Panc1 (cell line): ENCODE data around the gene TRRAP. TPM values are rescaled to one million over a fixed set of nuclear protein-coding genes. Genes with fewer than 3 reads are reported as not detected.

Source experiments
- ATAC-seq: fragments of 200-7000 bp; cut with Tn5 transposase; 2 replicates; pipeline ENCODE4 v1.9.1; 2020; ENCODE audit warnings: mild to moderate bottlenecking, moderate library complexity
- BruUV-seq: library from RNA; stranded (reverse); fragments of 400-500 nt; replicated peaks from 2 replicates; lab custom pipeline; 2021; lab: Mats Ljungman, UMichigan
- CTCF ChIA-PET: fragments of 300-600 bp; sonication (Branson Sonifier 250); formaldehyde crosslinking; loops from one replicate; lab custom pipeline; 2022; ENCODE audit warnings: antibody characterized with exemption; lab: Charles Lee
- POLR2A ChIA-PET: fragments of 300-600 bp; sonication (Branson Sonifier 250); formaldehyde crosslinking; loops from one replicate; lab custom pipeline; 2022; ENCODE audit warnings: antibody characterized with exemption; lab: Charles Lee
- DNase-seq: peaks from one replicate; pipeline ENCODE4 v3.0.0-alpha.2; 2010; ENCODE audit warnings: low read depth, low spot score
- H3K27ac ChIP-seq: 2 replicates; pipeline ENCODE4 v1.5.1; 2011; ENCODE audit warnings: mild to moderate bottlenecking, low read length, inconsistent platforms
- H3K27me3 ChIP-seq: fragments of 200-500 bp; sonication (Bioruptor generic); 2 replicates; pipeline ENCODE4 v1.6.0; 2014; ENCODE audit warnings: low read length, inconsistent platforms; ENCODE audit not compliant: control insufficient read depth, insufficient read depth
- H3K36me3 ChIP-seq: fragments of 200-500 bp; sonication (Bioruptor generic); 2 replicates; pipeline ENCODE4 v1.5.1; 2014; ENCODE audit warnings: inconsistent platforms, mild to moderate bottlenecking, low read length, moderate library complexity; ENCODE audit not compliant: control insufficient read depth, insufficient read depth
- H3K4me1 ChIP-seq: 2 replicates; pipeline ENCODE4 v1.5.1; 2011; ENCODE audit warnings: inconsistent platforms, mild to moderate bottlenecking, low read length, moderate library complexity; ENCODE audit not compliant: control insufficient read depth, insufficient read depth
- H3K4me3 ChIP-seq, 2 experiments: 2 replicates each; pipeline ENCODE4 v1.5.1; 2011 to 2012; ENCODE audit warnings: low read depth in 2 of 2, low read length in 2 of 2, mild to moderate bottlenecking in 2 of 2, inconsistent platforms in 1 of 2, moderate library complexity in 1 of 2
- H3K9me3 ChIP-seq: fragments of 200-500 bp; sonication (Bioruptor generic); 2 replicates; pipeline ENCODE4 v1.5.1; 2014; ENCODE audit warnings: low read depth, mild to moderate bottlenecking, inconsistent platforms, low read length, moderate library complexity; ENCODE audit not compliant: control insufficient read depth, insufficient read depth
- CTCF ChIP-seq: fragments of 450-650 bp; IDR thresholded peaks from 2 replicates; pipeline ENCODE4 v1.5.1; 2017; ENCODE audit warnings: mild to moderate bottlenecking
- POLR2AphosphoS5 ChIP-seq: IDR thresholded peaks from 2 replicates; pipeline ENCODE4 v1.6.1; 2012; ENCODE audit warnings: mild to moderate bottlenecking, low read depth, low read length, moderate library complexity
- SIN3A ChIP-seq: IDR thresholded peaks from 2 replicates; pipeline ENCODE4 v1.6.1; 2012; ENCODE audit warnings: low read depth, mild to moderate bottlenecking, low read length, moderate library complexity, borderline replicate concordance; ENCODE audit not compliant: insufficient read depth
- TCF7L2 ChIP-seq: IDR thresholded peaks from 2 replicates; pipeline ENCODE4 v1.6.1; 2011; ENCODE audit warnings: mild to moderate bottlenecking, low read depth, low read length, inconsistent platforms
- in situ Hi-C: cut with HindIII; loops from 2 replicates; pipeline ENCODE4 v1.10.0; 2016; ENCODE audit warnings: low sequenced_read_pairs, low pct_unique_long_range_greater_than_20kb
- intact Hi-C: fragments of 100-400 bp; cut with micrococcal nuclease; formaldehyde crosslinking; loops from one replicate; pipeline ENCODE4 v1.10.0; 2022; ENCODE audit not compliant: unreplicated experiment
- total RNA-seq: library from RNA; stranded (reverse); gene quantifications from one replicate; pipeline ENCODE4 v1.2.1, GENCODE V29; 2021; ENCODE audit not compliant: unreplicated experiment
- TF ChIP-seq, protein P1 (sequence below), 2 experiments: IDR thresholded peaks; 2 replicates each; pipeline ENCODE4 v1.6.1; 2011 to 2012; ENCODE audit warnings: low read depth in 2 of 2, control low read depth in 1 of 2, low read length in 1 of 2, mild to moderate bottlenecking in 1 of 2, moderate library complexity in 1 of 2; ENCODE audit not compliant: insufficient read depth in 1 of 2

TRRAP gene
- total RNA-seq, 1 experiment from 2014 or later: 44.9 TPM

DNA sequence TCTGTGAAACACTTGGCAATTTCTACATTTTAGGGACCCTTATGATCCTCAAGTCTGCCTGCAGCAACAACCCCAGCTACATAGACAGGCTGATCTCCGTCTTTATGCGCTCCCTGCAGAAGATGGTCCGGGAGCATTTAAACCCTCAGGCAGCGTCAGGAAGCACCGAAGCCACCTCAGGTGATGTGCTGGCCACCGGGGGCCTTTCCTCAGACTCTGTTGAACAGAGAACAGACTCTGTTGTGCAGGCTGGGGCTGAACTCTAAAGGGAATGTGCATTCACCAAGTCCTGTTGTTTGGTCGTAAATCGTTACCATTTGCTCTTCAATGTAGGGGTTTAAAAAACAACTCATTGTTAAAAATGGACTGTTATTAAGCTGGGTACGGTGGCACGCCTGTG lies 86.3 kb downstream of the TRRAP start:
- no peak for TF ChIP-seq POLR2AphosphoS5
- no peak for TF ChIP-seq CTCF
- TF ChIP-seq TCF7L2: no peak
- TF ChIP-seq, protein P1, sequence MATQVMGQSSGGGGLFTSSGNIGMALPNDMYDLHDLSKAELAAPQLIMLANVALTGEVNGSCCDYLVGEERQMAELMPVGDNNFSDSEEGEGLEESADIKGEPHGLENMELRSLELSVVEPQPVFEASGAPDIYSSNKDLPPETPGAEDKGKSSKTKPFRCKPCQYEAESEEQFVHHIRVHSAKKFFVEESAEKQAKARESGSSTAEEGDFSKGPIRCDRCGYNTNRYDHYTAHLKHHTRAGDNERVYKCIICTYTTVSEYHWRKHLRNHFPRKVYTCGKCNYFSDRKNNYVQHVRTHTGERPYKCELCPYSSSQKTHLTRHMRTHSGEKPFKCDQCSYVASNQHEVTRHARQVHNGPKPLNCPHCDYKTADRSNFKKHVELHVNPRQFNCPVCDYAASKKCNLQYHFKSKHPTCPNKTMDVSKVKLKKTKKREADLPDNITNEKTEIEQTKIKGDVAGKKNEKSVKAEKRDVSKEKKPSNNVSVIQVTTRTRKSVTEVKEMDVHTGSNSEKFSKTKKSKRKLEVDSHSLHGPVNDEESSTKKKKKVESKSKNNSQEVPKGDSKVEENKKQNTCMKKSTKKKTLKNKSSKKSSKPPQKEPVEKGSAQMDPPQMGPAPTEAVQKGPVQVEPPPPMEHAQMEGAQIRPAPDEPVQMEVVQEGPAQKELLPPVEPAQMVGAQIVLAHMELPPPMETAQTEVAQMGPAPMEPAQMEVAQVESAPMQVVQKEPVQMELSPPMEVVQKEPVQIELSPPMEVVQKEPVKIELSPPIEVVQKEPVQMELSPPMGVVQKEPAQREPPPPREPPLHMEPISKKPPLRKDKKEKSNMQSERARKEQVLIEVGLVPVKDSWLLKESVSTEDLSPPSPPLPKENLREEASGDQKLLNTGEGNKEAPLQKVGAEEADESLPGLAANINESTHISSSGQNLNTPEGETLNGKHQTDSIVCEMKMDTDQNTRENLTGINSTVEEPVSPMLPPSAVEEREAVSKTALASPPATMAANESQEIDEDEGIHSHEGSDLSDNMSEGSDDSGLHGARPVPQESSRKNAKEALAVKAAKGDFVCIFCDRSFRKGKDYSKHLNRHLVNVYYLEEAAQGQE (IDR thresholded peaks at IDR 0.05; ENCODE audit: insufficient read depth in 1 of 2, low read depth in 2 of 2, low read length in 1 of 2): no peak
- TF ChIP-seq SIN3A: no peak
- H3K9me3 ChIP-seq: no peaks in the 10 kb centered on the region
- H3K36me3 ChIP-seq: peaks cover 27% of the 10 kb centered on the region
- H3K27me3 ChIP-seq: no peaks in the 10 kb centered on the region
- POLR2A ChIA-PET: no interaction called here
- no TSS peak for BruUV-seq
- no peak overlapping the region for H3K4me3 ChIP-seq
- DNase-seq (no peak), ATAC-seq (no peak)
- CTCF ChIA-PET: no interaction called here
- intact Hi-C loops (no loop called here), in situ Hi-C loops (no loop called here)
- no peak overlapping the region for H3K27ac ChIP-seq
- H3K4me1 ChIP-seq: no peaks in the 10 kb centered on the region

DNA sequence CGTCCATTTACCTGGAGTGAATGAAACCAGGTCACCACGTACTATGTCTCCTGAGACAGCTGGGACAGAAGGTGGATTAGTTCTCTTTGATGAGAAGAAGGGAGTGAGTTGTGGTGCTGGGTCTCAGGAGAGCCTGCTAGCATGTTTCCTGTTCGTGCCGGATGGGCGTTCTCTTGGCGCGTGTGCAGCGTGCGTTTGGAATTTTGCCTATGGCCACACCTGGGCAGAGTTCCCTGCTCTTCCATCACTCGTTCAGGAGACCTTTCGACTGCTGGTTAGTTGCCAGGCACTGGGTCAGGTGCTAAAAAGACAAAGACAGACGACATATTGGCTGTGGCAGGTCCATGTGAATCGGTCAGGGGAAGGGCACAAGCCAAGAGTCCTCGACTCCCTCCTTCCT lies 90.3 kb downstream of the TRRAP start:
- no peak for TF ChIP-seq POLR2AphosphoS5
- TF ChIP-seq CTCF: no peak
- TF ChIP-seq SIN3A: no peak
- no peak for TF ChIP-seq TCF7L2
- TF ChIP-seq, protein P1 (IDR thresholded peaks at IDR 0.05; ENCODE audit: insufficient read depth in 1 of 2, low read depth in 2 of 2, low read length in 1 of 2): no peak

More for the DNA sequence above, 90.3 kb downstream of the TRRAP start:
- ChIA-PET POLR2A (no interaction called here), CTCF (no interaction called here)
- no TSS peak for BruUV-seq
- Histone ChIP-seq H3K9me3 (no peaks in the 10 kb centered on the region), H3K36me3 (peaks cover 37% of the 10 kb centered on the region), H3K27ac (no peak overlapping the region), H3K4me3 (no peak overlapping the region), H3K27me3 (no peaks in the 10 kb centered on the region), H3K4me1 (no peaks in the 10 kb centered on the region)
- intact Hi-C loops (no loop called here), in situ Hi-C loops (no loop called here)
- ATAC-seq (no peak), DNase-seq (no peak)
